ENCODE results near the gene CLEC3B.
"Not testable (repeated sequence)": the region's sequence is repeated elsewhere in the genome, so short reads cannot be mapped to it uniquely, and the experiment has no call there.

CLEC3B gene

DNA sequence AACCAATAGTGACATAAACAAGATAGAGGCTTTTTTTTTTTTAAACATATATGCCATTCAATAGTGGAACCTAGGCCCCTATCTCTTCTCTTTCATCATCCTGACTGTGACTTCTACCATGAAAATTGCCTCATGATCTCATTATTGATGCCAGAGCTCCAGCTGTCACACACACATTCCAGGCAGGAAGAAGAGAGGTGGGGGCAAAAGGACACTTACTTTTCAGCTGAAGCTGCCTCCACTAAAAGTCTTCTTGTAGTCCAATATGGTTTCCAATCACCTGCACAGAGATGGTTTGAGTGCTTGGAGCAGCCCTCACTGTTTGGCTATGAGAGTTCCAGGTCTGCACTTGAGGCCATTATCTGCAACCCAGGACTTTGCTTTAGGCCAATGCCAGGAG, 45.0 kb downstream of the CLEC3B start:
- no peak for DNase-seq

DNA sequence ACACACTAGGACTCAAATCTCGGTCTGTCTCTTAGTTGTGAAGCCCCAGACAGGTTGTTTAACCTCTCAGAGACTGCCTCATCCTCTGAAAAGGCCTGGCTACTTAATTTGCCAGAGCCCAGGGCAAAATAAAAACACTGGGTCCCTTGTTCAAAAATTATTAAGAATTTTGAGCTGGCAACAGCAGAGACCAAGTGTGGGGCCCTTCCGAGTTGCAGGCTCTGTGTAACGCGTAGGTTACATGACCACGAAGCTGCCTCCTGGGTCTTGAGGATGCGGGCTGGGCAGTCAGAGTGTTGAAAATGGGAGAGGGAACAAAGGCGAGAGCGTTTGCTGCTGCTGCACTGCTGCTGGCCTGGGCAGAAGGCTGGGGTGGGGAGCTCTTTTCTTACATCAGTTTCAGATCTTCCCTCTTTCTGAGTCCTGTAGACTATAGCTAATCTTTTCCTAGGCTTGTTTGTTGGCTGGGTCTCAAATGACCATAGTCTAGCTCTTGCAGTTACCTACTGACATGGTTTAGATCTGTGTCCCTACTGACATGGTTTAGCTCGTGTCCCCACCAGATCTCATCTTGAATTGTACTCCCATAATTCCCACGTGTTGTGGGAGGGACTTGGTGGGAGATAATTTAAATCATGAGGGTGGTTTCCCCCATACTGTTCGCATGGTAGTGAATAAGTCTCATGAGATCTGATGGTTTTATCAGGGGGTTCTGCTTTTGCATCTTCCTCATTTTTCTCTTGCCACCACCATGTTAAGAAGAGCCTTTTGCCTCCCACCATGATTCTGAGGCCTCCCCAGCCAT, 49.9 kb downstream of the CLEC3B start:
- no peak for DNase-seq

DNA sequence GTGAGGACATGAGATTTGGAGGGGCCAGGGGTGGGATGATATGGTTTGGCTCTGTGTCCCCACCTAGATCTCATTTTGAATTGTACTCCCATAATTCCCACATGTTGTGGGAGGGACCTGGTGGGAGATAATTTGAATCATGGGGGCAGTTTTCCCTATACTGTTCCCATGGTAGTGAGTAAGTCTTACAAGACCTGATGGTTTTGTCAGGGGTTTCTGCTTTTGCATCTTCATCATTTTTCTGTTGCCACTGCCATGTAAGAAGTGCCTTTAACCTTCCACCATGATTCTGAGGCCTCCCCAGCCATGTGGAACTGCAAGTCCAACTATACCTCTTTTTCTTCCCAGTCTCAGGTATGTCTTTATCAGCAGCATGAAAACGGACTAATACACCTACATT, 52.2 kb downstream of the CLEC3B start:
- DNase-seq, result not testable (repeated sequence)

DNA sequence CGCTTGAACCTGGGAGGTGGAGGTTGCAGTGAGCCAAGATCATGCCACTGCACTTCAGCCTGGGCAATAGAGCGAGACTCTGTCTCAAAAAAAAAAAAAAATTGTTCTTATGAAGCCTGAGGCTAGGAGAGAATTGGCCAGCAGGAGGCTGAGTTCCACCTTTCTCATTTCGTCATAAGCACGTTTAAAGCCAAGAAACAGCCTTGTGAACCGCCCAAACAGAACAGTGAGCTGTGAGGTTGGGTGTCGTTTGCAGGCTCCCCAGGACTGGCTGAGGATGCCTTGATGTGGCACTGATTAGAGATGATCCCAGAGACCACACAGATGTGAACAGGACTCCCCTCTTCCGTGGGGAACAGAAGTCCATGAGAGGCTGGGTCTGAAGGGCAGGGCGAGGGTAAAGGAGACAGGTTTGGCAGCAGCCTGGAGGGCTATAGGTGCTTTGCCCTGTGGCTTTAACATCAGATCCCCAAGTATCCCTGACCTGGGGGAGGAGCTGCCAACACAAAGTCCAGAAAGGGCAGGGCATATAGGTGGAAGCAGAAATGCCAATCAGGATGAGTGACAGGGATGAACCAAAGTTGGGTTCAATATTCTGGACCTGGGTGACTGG, 52.9 kb downstream of the CLEC3B start:
- DNase-seq, result no peak

DNA sequence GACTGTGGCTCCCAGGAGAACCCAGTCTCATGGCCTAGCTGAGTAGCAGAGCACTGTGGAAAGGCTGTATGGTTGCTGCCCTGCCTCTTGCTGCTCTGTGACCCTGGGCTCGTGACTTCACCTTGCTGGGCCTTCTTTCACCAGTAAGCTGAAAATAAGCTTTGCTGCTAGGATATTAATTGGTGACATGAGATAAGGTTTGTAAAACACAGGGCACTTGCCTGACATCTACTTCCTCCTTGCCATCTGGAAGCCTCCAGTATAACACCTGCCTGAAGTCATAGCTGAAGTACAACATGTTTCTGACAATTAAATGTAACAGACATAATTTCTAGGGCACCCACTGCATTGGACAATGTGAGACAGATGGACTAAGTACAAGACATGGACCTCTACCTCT, 53.6 kb downstream of the CLEC3B start:
- no peak for DNase-seq

DNA sequence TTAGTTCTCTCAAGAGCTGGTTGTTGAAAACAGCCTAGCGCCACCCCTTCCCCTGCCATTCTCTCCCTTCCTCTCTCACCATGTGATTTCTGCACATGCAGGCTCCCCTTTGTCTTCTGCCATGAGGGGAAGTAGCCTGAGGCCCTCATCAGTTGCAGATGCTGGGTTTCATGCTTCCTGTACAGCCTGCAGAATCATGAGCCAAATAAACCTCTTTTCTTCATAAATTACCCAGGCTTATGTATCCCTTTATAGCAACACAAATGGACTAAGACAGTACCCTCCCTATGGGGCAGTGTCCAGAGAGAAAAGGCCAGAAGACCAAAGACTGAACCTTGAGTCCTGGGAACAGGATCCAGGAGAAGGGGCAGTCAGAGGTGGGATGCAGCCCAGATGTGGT, 54.7 kb downstream of the CLEC3B start:
- DNase-seq, result no peak

DNA sequence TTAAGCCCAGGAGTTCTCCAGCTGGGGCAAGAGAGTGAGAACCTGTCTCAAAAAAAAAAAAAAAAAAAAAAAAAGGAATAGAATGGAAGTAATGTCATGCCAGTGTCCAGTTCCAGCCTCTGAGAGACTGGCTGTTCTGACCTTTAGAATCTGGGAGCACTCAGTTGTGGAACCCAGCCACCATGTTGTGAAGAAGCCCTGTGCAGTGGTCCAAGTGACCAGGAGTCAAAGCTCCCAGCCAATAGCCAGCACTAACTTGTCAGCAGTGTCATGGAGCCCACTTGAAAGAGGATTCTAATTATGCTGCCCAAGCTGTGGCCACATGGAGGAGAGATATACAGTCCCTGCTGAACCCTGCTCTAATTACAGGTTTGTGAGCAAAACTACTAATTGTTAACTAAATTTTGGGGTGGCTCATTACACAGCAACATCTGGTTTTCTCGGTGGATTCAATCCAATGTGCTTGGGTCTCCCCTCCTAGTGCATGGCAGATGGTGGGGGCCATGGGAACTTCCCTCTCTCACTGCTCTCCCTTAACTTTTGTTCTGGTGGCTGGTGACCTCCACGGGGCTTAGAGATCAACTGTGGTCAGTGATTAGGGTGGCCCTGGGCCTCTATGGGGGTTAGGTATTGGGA, 55.5 kb downstream of the CLEC3B start:
- DNase-seq, result no peak

DNA sequence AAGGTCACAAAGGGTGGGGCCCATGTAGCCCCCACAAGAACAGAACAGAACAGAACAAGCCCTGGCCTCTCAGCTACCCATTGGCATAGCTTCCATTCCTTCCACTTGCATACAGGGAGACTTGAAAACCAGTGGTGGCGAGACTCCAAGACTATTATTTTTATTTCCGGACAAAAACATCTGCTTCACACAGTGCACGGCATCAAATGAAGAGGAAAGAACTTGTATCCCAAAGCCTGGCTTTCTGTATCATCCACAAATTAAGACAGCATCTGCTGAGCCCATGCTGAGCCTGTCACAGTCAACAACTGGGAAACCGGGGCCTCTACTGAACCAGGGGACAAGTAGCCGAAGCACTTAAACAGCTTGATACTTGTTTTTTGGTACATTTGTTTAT, 56.0 kb downstream of the CLEC3B start:
- DNase-seq, result no peak

DNA sequence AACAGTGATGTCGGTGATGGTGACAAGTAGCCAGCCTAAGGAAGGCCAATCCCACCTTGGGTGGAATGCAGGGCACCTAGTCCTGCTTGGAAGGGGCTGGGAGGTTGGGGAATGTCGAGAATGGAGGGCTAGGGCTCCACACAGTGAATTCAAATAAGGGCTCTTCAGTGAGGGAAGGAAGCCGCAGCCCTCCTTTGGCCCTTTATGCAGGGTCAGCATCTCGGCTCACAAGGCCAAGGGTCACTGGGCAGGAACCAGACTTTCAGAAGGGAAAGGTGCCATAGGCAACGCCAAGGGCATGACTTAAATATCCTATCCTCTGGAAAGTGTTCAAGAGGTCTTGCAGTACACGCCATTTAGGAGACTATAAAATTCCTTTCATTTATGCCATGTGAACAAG, 56.9 kb downstream of the CLEC3B start:
- no peak for DNase-seq

DNA sequence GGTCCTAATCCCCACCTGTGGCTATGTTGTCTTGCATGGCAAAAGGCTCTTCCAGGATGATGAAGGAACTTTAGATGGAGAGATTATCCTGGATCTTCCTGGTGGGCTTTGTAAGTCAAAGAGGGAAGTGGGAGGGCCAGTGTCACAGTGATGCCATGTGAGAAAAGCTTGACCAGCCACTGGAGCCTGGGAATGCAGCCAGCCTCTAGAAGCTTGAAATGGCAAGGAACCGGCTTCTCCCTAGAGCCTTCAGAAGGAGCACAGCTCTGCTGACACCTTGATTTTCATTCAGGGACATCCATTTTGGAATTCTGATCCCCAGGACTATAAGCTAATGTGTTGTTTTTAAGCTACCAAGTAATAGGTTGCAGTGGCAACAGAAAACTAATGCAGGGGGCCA, 58.3 kb downstream of the CLEC3B start:
- DNase-seq, result no peak

DNA sequence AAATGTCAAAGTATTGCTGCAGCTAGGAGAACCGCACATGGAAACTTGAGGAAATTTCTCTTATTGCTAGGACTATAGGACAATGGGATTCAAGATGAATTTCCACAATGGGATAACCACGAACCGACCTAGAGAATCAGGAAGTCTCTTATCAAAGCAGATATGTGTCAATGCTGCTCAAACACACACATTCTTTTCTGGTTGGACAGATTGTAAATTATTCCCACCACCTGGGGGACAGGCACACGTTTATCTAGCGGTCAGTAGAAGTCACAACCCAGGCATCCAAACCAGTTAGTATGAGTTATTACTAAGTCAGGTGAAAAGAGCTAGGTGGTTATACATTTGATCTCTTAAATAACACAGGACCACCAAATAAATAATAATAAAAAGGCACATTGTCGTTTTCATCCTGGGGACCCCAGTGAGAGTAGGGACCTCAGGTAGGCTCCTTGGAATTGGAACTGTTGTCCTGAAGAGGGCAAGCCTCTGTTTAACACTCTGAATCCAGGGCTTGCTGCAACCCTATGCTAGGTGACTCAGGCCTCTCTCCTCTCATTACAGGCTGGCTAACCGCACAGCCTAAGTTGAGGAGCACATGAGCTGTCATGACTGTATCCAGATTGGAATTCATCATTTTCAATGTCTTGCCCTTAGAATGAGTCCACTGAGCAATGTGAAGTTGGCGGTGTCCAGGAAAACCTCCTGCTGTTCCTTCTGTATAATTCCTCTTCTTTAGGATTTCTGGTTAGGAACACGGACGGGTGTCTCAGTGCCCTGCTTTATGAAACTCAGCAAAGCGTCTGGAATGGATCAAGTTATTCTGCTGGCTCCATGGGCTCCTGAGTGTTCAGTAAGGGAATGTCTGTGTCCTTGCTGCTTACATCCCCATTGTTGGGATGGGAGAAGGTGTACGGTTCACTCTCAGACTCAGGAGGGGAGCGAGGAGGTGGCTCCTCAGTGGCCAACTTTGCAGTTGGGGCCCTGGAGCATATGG, 59.0 kb downstream of the CLEC3B start:
- no peak for DNase-seq
